ENCODE data around the gene LAMA2.

Gene LAMA2

DNA sequence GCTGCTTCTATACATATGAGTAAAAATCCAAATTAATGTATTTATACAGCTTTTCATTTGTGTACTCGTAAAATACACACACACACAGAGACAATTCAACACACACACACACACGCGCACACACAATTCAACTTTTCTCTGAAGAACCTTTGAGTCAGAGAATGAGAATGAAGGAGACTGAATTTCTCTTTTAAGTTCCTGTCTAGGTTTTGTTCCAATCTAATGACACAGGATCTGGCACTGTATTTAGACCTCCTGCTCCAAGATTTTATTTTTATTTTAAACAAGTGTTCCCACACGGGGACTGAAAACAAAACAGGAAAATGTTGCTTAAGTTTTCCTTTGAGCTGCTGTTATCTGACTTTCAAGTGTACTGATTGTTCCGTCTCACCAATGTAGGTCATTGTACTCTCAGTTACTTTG is 250.8 kb downstream of the LAMA2 start:
- no peak for TF ChIP-seq CTCF (conservative IDR thresholded peaks at IDR 0.05; ENCODE audit: low read depth, low read length)
- DNase-seq (ENCODE audit: low read depth) = peak; percentile 84
- H3K4me3 ChIP-seq (ENCODE audit: low read depth, low read length) = no peak overlapping the region

GRCh38 chr6:129134535-129134934 is 251.6 kb downstream of the LAMA2 start:
- DNase-seq (ENCODE audit: low read depth) = peak; percentile 71
- peak; percentile 28 for TF ChIP-seq CTCF (conservative IDR thresholded peaks at IDR 0.05; ENCODE audit: low read depth, low read length)
- no peak overlapping the region for H3K4me3 ChIP-seq (ENCODE audit: low read depth, low read length)

DNA sequence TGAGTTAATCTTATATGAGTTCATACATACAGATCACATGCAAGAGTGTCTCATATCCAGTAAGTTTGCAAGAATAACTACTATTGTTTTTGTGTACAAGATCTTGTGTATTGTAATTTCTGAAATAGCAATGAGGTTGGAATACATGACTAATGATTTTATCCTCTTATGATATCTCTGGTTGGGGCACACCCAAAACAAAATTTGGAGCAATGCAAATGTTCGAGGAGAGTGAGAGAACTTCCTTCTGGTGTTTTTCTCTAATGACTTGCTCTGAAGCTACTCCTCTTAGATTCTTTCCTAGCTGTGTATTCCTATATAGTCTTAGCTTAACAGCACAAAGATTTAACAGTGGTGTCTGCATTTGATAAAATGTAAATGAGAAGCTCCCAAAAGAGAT is 252.5 kb downstream of the LAMA2 start:
- no peak overlapping the region for H3K4me3 ChIP-seq (ENCODE audit: low read depth, low read length)
- TF ChIP-seq CTCF (conservative IDR thresholded peaks at IDR 0.05; ENCODE audit: low read depth, low read length) = no peak
- no peak for DNase-seq (ENCODE audit: low read depth)

- no peak overlapping the region for H3K4me3 ChIP-seq (ENCODE audit: low read depth, low read length)
- no peak for TF ChIP-seq CTCF (conservative IDR thresholded peaks at IDR 0.05; ENCODE audit: low read depth, low read length)
- no peak for DNase-seq (ENCODE audit: low read depth)
Measured at GRCh38 chr6:129136751-129137150, 253.8 kb downstream of the LAMA2 start.

- TF ChIP-seq CTCF (conservative IDR thresholded peaks at IDR 0.05; ENCODE audit: low read depth, low read length) = no peak
- H3K4me3 ChIP-seq (ENCODE audit: low read depth, low read length) = no peak overlapping the region
- no peak for DNase-seq (ENCODE audit: low read depth)
Measured at GRCh38 chr6:129138739-129139405, 255.9 kb downstream of the LAMA2 start.

DNA sequence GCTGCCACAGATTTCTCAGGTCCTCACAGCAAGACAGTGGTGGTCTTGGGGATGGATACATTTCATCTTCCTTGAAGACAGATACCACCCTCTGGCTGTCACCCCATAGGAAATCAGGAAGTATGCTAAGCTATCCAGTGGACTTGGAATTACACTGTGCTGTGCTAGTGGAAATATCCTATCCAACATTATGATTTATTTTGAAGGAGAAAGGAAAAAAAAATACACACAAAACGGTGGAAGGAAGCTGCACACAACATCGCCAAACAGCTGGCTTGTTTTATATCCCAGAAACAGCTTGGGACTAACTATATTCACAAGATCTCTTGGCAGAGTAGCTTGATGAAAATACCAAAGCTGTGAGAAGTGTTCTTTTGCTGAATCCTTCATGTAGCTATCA is 257.6 kb downstream of the LAMA2 start:
- no peak for TF ChIP-seq CTCF (conservative IDR thresholded peaks at IDR 0.05; ENCODE audit: low read depth, low read length)
- DNase-seq (ENCODE audit: low read depth) = peak; percentile 80
- no peak overlapping the region for H3K4me3 ChIP-seq (ENCODE audit: low read depth, low read length)

- no peak for TF ChIP-seq CTCF (conservative IDR thresholded peaks at IDR 0.05; ENCODE audit: low read depth, low read length)
- DNase-seq (ENCODE audit: low read depth) = peak; percentile 50
- H3K4me3 ChIP-seq (ENCODE audit: low read depth, low read length) = no peak overlapping the region
Measured at GRCh38 chr6:129141499-129141898, 258.6 kb downstream of the LAMA2 start.

Data from choroid plexus epithelial cell (primary cell).